GM10266 (cell line): ENCODE results near the gene PTPRG.

Source experiments
- DNase-seq: peaks from one replicate; pipeline ENCODE4 v3.0.0; 2012; ENCODE audit errors: extremely low spot score
- TF ChIP-seq, protein P1 (sequence below): IDR thresholded peaks from 2 replicates; pipeline ENCODE4 v1.5.1; 2012; ENCODE audit warnings: mild to moderate bottlenecking, low read depth; ENCODE audit not compliant: control insufficient read depth, insufficient read depth; ENCODE audit errors: missing control alignments

Gene PTPRG

DNA sequence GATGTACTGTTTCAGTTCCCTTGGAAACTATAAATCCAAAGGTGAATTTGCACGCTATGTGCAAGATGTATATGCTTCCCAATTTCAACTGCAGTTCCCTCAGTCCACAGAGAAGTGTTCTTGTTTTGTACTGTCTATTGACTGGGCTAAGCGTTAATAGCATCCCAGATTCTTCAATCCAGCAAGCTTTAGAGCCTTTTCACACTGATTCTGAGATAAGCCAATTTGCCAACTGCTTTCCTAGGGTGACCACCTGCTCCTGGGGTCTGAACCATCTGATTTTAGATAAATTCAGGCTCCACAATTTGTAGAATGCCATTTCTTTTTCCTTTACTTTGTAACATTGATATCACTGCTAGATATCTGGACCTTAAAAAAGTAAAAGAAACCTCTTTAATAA is 340.1 kb downstream of the PTPRG start:
- TF ChIP-seq, protein P1, sequence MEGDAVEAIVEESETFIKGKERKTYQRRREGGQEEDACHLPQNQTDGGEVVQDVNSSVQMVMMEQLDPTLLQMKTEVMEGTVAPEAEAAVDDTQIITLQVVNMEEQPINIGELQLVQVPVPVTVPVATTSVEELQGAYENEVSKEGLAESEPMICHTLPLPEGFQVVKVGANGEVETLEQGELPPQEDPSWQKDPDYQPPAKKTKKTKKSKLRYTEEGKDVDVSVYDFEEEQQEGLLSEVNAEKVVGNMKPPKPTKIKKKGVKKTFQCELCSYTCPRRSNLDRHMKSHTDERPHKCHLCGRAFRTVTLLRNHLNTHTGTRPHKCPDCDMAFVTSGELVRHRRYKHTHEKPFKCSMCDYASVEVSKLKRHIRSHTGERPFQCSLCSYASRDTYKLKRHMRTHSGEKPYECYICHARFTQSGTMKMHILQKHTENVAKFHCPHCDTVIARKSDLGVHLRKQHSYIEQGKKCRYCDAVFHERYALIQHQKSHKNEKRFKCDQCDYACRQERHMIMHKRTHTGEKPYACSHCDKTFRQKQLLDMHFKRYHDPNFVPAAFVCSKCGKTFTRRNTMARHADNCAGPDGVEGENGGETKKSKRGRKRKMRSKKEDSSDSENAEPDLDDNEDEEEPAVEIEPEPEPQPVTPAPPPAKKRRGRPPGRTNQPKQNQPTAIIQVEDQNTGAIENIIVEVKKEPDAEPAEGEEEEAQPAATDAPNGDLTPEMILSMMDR, result no peak
- DNase-seq, result no peak

DNA sequence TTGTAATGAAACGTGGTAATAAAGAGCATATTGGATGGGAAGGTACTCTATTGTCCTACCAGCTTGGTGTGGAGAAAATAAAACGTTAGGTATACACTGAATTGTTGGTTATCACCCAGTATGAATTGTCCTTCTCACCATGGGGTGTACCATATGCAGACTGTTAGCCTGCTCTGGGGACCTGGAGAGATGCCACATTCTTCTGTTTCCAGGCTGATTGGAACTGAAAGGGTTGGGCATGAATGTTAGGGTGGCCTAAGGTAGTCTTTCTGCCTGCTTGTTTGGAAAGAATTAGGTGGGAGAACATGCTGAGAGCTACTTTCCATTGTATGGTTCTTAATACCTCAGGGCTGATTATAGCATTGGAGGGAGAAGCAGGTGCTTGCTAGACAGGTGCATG is 340.6 kb downstream of the PTPRG start:
- no peak for DNase-seq
- TF ChIP-seq, protein P1, result no peak

DNA sequence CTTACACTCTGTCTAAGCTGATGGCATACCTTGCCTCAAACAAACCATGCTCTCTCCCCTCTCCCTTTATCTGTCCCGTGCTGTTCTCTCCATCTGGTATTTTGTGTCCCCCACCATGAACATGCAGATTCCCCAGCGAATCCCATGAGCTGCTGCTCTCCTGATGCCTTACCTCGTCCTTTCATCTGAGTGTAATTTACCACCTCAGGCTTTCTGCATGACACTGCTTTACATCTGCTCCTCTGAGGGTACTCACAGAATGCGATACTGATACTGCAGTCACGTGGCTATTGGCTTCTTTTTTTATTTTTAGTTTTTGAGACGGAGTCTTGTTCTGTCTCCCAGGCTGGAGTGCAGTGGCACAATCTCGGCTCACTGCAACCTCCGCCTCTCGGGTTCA is 341.7 kb downstream of the PTPRG start:
- TF ChIP-seq, protein P1, result no peak
- DNase-seq, result no peak

DNA sequence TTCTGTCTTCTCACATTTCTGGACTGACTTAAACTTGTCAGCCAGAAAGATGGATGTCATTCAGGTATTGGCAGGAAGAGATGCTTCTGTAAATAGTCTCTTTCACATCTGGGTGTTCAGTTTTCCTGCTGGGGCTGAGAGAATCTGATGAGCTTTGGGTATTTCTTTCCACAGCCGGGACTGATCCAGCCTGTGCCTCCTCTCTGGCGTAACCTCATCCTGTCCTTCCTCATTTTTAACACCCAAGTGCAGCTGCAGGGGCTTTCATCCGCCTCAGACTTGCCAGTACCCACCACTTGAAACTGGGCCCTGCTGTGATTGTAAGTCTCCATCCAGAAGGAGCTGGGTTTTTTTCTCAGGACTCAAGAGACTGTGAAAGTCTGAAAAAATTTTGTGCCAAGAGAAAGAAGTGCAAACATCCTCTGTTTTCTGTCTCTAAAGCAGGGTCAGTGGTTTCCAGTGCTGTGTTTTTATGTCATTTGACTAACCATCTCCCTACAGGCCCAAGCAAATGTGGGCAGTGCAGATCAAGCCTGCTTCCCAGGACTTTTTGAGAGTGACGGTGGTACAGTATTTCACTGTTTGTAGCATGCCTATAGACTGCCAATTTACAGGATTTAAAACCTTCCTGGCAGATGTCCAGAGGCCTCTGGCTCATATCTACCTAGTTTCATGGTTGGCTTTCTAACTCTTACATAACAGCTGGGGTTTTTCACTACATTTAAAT is 342.7 kb downstream of the PTPRG start:
- DNase-seq, result no peak
- TF ChIP-seq, protein P1, result no peak

DNA sequence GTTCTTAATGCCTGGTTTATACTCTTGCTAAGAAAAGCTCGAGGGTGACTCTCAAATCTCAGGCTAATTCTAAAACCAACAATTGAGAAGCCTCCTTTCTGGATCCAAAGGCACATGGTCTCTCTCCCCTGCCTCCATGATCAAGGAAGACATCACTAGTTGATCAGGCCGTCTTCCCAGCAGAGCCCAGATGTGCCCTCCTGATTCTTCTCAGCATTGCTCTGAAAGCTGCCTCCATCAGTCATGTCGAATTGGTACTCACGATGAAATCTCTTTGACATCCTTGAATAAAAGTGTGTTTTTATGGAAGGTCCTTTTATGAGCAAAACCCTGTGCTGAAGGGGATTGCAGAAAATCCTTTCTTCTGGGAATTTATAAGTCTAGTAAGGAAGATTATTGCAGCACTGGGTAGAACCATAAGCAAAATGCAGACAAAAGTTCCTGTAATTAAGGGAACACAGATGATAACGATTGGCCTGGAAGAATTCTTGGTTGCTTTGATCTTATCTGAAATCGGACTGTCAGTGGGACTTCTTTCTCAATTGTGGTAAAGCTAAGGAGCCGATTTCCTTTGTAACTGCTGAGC is 345.9 kb downstream of the PTPRG start:
- no peak for DNase-seq
- TF ChIP-seq, protein P1, result no peak

DNA sequence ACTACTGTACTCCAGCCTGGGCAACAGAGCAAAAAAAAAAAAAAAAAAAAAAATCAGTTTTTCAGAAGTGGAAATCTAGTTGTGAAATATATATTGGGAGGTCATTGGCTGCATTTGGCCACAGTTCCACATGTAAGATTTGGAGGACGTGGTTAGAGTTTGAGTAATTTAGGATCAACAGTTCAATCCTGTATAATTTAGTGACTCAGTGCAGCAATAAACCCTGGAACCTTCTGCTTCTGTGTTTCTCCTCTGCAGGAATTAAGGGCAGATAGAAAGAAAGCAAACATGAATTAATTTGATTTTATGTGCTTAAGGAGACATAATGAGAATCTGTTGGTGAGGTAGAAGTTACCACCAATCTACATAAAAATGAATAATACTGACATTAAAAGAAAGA is 347.0 kb downstream of the PTPRG start:
- DNase-seq, result no peak
- TF ChIP-seq, protein P1, result no peak

DNA sequence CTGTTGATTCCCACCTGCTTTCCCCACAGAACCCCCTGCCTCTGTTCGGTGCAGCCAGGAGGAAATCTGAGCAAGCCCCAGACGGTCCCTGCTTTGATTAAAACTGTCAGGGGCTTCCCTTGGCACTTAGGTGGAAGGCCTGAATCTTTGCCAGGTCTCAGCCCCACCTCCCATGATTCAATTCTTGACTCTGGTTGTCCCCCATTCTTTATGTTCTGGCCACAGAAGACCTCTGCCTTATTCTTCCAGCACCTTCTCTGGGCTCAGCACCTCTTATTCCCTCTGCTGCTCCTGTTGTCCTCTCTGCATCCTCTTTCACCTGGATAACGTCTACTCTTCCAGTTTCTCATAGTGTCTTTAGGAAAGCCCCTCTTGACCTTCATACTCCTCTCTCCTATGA is 349.4 kb downstream of the PTPRG start:
- no peak for DNase-seq
- TF ChIP-seq, protein P1, result no peak
